DOHH2 (cell line): ENCODE results near the gene C4B.

Experiments used
- EZH2phosphoT487 ChIP-seq: fragments of 200-600 bp; sonication (generic); IDR thresholded peaks from 2 replicates; pipeline ENCODE4 v1.6.1; 2017; ENCODE audit warnings: borderline replicate concordance, mild to moderate bottlenecking, antibody characterized with exemption, low read length, moderate library complexity, mixed read lengths
- TF ChIP-seq, protein P1 (sequence below): fragments of 200-600 bp; sonication (generic); IDR thresholded peaks from one replicate; pipeline ENCODE4 v1.5.1; 2014; ENCODE audit warnings: antibody characterized with exemption, mild to moderate bottlenecking, low read depth, low read length; ENCODE audit not compliant: poor library complexity, severe bottlenecking

DNA sequence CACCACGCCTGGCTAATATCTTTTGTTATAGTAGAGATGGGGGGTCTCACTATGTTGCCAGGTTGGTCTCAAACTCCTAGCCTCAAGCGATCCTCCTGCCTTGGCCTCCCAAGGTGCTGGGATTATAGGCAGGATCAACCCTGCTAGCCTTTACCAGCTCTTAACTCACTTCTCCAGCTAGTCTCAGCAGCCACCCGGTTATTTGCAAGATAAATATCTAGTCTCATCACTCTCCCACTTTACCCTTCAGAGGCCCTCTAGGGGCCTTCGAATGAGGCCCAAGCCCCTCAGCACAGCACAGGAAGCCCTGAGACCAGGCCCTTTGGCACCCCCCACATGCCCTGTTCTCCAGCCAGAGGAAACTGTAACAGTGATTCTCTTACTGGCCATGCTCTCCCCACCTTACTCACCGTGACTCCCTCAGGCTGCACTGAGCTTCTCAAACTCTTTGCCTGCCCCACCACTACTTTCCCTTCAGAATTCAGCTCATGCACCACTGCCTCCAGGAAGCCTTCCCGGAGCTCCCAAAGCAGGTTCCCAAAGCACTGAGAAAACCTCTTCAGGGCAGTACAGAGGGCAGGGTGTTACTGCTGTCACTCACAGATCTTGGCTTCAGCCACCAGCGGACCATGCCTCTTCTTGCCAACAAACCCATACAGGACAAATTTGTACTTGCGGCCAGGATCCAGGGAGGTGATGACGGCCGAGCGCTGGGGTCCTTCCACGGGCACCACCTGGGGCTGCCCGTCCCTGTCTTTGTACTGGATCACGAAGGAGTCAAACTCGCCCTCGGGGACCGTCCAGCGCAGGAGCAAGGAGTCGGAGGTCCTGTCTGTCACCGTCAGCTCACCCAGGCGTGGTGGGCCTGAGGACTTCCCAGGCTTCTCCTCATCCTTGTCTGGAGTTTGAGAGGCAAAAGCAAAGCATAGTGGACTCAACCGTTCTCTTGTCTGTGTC is 69.5 kb downstream of the C4B start:
- TF ChIP-seq, protein P1, sequence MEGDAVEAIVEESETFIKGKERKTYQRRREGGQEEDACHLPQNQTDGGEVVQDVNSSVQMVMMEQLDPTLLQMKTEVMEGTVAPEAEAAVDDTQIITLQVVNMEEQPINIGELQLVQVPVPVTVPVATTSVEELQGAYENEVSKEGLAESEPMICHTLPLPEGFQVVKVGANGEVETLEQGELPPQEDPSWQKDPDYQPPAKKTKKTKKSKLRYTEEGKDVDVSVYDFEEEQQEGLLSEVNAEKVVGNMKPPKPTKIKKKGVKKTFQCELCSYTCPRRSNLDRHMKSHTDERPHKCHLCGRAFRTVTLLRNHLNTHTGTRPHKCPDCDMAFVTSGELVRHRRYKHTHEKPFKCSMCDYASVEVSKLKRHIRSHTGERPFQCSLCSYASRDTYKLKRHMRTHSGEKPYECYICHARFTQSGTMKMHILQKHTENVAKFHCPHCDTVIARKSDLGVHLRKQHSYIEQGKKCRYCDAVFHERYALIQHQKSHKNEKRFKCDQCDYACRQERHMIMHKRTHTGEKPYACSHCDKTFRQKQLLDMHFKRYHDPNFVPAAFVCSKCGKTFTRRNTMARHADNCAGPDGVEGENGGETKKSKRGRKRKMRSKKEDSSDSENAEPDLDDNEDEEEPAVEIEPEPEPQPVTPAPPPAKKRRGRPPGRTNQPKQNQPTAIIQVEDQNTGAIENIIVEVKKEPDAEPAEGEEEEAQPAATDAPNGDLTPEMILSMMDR: no peak
- TF ChIP-seq EZH2phosphoT487: no peak
